ENCODE measurements around the gene DNMT3A.

DNMT3A gene

DNA sequence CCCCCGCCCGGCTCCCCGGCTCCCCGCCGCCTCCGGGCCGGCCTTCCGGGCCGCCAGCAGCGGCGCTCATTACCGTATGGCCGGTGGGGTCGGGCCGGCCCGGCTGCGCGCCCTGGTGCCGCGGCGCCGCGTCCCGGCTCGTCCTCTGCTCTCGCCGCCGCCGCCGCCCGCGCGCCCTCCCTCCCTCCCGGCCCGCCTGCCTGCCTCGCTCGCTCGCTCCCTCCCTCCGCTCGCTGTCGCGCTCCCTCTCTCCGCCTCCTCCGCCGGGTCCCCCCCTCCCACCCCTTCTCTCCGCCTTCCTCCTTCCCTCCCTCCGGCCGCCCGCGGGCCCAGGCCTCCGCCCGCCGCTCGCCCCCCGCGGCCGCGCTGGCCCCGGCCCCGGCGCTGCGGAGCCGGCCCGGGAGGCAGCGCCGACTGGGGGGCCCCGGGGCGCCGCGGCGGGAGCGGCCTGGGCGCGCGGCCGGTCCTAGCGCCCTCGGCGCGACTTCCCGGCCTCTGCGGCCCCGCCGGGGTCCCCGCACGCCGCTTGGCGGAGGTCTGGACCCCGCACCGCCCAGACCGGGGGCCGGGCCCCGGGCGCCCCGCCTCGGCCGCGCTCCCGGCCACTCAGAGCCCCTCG is at the start of gene DNMT3A:
DNMT3A (minus strand) TSS at position 173 of the 619 bp plus-strand sequence. CDS start 27,941 bp downstream, outside the sequence.
- DNase-seq, result peak in 50 of 56 donors; percentile 19 to 87 (median 70)

DNA sequence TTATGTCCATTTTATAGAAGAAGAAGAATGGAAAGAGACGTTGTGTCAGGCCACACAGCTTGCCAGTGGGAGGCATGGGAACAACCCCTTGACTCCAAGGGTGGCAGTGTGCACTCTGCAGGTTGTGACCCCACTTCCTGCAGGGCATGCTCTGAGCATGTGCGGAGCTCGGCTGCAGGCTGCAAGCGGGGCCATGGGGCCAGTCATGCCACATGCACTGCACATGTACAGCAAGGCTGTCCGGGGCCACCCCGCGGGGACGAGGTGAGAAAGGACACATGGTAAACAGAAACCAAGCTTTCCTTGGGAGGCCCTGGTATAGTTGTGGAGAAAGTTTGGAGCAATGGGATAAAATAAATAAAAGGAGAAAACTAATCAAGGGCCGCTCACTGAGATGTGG is 47.4 kb upstream of the DNMT3A start:
- no peak for DNase-seq

DNA sequence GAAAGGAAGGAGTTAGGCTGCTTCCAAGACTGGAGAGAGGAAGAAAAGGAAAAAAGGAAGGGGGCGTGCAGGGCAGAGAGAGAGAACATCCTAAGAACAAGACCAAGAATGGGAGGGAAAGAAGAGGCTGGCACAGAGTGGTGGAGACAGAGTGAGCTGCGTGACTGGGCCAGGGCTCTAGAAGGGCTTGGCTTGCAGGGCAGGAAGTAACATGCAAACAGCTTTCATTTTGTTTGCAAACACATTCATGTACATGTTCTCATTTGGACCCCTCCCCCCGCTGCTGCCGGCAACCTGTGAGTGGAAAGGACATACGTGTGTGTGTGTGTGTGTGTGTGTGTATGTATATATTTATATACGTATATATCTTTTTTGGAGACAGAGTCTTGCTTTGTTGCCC is 46.8 kb upstream of the DNMT3A start:
- DNase-seq, result no peak

DNA sequence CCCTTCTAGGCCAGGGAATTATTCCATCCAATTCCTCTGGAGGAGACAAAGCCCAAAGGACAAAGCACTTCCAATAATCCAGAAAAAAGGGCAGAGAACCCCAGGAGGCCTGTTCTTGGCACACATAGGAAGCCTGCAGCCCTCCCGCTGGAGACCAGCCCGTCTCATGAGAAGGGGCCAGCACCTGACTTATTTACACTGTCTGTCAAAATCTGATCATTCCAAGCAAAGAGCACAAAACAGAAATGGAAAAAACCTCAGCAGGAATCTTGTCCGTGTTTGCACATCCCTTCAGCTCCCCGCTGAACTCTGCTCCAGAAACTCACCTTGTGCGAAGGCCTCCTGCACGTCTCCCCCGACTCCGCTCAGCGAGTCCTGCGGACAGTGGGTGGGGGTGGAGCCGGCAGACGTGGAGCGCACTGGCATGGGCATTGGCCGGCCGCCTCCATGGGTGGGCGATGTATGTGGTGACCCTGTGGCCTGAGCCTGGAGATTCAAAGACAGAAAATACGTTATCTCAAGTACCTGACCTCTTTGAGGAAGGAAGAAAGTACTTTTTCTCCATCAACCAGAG is 46.2 kb upstream of the DNMT3A start:
- DNase-seq, result no peak

DNA sequence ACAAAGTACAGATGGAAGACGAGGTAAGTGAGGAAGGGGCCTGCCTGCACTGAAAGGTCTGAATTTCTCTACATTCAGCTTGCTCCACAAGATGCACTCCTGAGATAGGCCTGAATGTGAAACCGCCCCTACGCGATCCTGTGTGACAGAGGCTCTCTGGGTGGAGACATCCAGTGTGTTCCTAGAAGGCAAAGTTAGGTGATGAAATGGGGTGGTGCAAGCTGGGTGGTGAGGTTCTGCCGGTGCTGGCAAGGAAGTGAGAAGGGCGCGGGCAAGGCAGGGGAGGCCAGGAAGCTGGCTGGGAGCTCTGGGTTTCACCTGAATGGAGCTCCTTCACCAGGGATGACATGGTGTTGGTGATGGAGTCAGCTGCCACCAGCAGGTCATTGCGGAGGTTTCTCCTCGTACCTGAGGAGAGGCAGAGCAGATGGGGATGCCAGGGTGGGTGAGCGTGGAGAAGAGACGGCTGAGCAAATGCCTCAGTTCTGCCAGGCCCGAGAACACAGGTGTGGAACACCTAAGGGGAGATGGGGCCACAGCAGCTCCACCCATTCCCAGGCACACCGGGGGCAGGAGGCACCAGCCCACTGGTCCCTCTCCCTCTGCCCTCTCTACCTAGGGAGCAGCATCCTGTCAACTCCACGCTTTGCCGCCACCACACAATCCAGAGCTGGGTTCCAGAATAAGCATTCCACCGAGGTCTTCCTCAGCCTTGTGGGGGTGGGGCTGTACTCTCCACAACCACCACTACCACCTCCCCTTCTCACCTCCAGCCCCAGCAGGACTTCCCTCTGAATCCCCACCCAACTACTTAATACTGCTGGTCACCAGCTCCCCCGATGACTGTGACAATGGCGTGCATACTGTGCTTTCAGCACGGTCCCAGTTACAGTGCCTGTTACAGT is 45.5 kb upstream of the DNMT3A start:
- no peak for DNase-seq

DNA sequence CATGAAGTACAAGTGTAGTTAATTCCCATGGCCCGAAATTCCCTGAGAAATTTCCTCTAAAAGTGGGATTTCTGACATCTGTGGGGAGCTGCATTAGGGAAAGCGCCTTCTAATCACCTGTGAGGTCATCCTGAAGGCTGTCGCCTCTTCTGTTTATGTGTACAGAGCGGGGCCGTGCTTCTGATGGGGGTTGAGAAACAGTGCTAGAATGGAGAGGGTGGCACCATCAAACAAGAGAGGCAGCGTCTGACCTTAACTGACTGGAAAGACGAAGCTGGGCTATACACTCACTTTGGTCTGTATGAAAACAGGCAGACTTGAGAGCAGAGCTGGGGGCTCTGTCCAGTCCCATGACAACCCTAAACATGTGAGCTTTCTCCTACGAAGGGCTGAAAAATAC is 44.2 kb upstream of the DNMT3A start:
- no peak for DNase-seq

DNA sequence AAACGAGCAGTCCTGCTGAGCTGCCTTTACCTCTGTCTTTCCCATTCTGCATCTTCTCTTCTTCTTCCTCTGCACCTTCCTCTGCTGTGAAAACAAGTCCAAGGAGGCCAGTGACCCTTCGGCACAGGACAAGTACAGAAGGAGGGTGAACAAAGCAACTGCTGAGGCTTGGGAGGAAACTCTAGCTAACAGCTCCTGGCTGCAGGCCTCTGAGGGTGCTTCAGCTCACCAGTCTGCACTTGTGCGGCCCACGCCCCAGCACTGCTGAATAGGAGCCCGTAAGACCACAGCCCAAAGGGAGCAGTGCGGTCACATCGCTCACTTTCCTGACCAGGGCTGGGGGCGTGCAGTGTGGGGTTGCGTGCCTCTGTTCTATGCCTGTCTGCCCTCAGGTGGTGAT is 42.1 kb upstream of the DNMT3A start:
- no peak for DNase-seq

DNA sequence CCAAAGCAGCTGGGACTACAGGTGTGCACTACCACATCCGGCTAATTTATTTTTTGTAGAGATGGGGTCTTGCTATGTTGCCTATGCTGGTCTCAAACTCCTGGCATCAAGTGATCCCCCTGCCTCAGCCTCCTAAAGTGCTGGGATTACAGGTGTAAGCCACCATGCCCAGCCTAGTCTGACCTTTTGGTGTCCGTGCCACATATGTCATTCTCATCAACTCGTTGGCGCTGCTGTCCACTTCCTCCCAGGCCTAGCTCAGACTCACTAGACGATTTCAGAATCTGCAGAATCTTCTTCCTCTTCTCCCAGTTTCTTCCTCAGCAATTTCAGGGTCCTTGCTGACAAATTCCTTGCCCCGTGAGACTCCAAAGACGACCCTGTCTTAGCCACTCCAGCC is 39.8 kb upstream of the DNMT3A start:
- DNase-seq, result no peak

DNA sequence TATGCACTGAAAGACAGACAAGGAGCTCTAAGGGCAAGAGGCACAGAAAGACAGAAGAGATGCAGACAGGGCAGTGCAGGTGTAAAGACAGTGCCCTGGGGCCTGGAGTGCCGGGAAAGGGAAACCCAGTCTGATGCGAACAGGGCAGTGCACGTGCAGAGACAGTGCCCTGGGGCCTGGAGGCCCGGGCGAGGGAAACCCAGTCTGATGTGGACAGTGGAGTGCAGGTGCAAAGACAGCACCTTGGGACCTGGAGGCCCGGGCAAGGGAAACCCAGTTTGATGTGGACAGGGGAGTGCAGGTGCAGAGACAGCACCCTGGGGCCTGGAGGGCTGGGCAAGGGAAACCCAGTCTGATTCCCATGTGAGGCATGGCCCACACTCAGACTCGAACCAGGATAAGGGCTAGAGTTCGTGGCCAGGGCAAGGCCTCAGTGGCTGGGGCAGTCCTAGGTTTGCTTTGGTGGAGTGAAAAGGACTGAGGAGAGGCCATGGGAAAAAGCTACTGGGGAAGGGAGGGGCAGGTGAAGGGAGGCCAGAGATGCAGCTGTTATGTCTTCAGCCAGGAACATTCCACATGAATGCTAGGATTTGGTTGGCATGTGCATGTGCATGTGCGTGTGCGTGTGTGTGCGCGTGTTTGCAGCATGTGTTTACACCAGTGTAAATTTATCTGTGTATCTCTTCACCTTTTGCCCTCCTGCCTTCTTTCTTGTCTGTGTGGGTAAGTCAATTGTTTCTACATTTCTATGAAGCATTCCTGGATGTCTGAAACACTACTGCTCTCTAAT is 39.1 kb upstream of the DNMT3A start:
- DNase-seq, result no peak

DNA sequence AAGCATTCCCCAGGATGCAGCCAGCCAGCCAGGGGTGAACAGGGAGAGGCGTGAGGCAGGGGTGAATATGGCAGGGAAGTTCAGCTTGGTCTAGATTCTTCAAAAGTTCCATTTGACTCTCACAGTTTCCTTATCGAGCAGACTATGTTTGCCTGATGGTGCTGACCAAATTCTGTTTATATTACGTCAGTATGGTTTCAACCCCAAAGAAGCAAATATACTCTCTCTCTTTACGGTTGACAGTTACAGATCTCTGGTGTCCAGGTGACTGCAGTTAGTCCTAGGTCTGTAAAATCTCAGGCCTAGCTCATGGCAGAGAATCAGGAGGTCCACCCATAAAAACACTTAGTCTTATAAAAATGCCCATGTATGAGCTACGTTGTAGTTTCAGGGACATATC is 38.3 kb upstream of the DNMT3A start:
- no peak for DNase-seq

DNA sequence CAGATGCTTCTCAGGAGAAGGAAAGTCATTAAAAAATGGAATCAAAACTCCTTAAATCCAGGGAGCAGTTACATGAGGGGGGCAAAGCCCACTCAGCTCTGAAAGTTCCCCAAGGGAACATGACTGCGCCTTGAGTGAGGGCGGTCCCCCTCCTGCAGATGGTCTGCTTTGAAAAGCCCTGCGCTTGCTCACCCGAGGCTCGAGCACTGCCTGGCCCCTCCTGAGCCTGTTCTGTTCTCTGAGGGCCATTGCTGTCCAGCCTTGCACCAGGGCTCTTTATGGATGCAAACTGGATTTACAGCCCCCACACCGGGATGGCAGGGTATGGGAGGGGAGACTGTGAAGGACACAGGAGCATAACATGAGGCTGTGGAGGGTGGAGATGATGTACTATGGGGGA is 37.8 kb upstream of the DNMT3A start:
- DNase-seq, result no peak

DNA sequence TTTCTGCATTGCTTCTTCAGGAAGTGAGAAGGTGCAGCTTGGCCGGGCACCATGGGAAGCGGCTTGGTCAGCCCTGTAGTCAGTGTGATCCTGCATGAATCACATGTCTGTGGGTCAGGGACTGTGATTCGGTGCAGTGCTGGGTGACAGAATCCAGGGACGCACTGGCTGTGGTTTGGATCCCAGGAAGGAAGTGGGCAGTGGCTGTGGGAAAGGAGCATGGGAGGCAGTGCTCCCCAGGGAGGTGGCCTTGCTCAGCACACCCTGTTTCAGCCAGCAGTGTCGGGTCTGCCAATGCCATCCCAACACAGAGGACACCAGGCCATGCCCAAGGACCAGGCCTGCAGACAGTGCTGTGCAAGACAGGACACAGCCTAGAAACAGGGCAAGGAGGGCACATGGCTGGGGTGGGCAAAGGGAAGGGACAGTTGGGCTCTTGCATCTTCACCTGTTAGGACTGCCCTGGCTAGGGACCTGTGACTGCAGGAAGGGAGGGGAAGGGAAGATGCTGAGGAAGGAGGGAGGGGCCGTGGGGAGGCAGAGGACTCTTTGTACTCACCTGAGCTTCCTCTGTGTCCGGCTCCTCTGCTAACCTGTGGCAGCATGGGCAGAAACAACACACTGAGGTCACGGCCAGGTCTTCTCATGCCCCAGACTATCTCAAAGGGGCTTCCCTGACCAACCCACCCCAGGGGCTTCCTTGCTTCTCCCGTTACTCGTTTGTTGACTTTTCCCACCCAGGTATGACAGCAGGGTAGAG is 37.2 kb upstream of the DNMT3A start:
- DNase-seq, result no peak

DNA sequence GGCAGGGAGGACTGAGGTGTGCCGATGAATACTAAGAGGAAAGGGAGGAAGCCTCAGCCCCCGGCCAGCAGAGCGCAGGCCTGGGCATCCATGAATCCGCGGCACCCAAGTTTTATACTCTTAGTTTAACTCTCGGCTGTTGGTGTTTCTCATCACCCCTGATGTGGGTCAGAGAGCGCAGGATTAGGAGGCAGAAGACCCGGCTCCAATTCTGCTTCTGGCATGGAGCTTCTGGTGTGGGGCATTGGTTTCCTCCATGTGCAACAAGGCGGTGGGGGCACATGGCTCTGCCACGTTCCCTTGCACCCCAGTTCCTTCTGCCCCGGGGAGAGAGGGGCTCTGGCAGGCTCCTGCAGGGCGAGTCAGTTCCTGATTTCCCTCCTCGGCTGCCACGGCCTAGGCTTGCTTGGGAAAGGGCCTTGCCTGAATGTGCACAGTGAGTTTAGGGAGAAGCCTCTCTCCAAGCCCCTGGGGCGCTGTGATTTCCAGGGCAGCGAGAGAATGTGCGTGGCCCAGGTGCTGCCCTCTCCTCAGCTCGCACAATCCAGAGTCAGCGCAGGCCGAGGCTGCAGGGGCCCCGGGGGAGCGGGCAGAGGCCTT is 36.2 kb upstream of the DNMT3A start:
- DNase-seq, result no peak

DNA sequence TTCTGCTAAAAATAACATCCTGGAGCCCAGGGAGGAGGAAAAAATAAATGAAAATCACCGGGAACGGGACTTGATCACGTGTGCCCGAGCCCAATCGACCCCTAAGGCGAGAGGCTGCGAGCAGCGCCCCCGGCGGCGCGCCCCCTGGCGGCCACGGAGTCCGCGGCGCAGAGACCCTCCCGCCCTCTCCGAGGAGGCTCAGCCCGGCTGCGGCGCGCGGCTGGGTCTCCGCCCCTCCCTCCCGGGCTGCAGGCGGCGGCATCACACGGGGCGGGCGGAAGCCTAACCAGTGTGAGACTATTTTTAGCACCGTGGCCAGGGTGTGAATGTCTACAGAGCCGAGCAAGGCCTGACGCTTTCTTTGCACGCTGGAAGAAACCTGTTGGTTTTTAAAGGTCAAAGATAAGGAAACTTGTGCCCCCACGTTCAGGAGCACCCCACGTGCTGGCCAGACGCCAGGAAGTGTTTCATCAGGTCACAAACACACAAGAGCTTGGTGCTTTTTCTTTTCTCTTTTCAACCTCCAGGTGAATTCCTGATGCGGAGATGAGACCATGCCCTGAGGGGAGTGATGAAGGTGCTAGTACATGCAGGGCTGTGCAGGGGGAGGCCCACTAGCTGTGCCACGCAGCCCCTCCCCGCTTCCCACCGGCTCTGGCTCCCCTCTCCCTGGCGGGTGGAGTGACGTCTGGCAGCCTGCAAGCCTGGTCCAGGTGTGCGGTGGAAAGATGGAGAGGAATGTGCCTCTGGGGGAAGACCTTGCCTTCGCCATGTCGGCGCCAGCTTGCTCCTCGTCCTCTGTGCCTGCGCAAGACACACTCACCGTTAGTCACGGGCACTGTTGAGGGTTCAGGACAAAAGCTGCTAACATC is 35.3 kb upstream of the DNMT3A start:
- DNase-seq, result peak in 54 of 56 donors; percentile 19 to 90 (median 71)

DNA sequence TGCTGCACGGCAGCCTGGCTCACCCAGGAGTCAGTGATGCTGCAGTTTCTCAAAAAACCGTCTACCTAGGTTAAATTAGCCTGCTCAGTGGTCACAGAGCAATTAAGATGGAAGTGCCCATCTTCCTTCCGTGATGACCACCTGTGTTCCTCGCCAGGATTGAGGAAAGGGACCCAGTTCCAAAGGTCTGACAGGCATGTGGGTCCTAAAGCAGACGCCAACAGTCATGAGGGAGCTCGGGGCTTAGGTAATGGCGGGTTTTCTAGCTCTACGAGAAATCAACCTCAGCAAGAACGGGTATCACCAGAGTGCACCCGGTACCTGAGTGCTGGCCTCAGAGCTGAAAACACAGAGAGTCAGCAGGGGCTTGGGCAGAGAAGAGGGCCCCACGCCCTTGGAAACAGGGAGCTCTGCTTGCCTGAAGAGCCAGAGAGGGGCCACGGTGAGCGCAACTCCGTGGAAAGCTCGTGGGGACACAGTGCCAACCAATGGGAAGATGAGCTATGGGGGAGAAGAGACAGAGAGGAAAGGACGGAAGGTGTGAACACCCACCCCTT is 34.3 kb upstream of the DNMT3A start:
- DNase-seq, result no peak

DNA sequence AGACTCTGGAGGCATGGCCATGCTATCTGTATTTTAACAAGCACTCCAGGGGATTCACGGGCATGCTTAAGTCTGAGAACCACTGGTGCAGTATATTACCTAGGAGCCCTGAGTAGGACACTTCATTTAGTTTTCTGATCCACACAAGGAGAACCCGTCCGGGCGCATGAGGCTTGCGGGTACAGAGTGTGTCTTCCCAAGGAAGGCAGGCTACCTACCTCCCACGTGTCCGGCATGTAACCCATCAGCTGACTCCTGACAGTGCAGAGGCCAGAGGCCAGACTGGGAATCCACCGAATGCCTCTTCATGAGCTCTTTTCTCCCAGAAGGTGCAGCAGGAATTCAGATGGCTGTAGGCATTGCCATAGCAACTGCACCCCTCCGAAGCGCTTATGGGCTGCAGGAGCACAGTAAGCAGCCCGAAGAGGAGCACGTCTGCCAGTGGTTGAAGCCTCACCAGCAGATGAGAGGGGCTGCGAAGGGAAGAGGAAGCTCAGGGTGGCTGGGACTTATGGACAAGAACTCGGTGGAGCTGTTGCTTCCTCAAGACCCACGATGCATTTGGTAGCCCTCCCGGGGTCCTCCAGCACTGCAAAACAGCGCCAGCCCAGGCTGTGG is 33.8 kb upstream of the DNMT3A start:
- DNase-seq, result peak in 5 of 56 donors; percentile 20 to 46 (median 24)

DNA sequence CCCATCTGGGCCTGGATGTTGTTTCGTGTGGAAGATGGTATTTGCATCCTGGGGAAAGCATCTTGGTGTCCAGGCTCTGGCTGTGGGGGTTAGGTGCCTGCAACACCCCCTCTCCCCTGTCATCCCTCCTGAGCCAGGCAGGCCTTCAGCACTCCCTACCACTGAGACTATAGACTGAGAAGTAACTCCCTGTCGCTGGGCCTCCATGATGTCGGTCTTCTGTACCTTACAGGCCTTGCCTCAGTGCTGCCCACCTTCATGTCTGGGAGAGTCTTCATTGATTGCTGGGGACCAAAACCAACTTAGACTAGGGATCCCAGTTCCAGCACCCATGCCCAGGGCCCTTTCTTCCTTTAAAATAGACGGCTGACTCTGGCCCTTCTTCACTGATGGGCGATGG is 33.1 kb upstream of the DNMT3A start:
- no peak for DNase-seq

DNA sequence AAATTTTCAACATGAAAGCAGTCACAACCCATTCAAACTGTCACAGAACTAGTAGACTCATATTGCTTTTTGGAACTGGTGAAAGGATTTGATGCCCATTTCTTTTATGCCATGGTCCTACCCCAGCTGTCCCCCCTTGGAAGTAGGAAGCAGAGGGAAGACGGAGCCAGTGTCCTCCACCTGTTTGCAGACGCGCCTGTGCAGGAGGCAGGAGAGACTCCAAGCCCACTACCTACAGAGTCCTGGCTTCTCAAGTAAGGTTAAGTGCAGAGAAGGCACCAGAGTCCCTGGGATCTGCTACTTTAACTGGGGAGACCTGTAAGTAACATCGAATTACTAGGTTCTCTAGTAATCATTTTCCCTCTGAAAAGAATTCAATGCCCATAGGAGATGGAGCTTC is 32.7 kb upstream of the DNMT3A start:
- DNase-seq, result no peak

Data from nucleus accumbens (tissue), 56 donors.